ENCODE results near the gene VASH2. TPM values are rescaled to one million over a fixed set of nuclear protein-coding genes. Genes with fewer than 3 reads are reported as not detected.

Gene VASH2
- total RNA-seq, 1 donor from 2014 or later, result 27.4 TPM

DNA sequence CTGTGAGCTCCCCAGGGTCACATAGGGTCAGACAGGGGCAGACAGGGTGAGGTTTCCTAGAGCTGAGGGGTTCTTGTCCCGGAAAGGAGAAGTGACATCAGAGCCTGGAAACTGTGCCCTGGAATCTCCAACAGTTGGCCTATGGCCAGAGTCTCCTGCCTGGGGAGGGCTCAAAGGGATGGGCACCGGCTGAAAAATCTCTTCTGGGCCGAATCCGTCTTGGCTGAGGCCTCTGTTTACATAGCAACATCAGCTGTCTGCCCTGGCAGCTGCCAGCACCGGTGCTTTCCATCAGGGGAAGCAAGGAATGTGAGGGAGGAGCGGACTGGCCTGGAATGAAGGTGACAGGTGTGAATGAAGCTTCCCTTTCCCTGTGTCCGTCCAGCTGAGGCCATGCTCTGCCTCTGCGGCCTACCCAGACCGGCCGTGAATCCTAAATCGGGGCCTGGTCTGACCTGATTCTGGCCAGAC is 30.7 kb downstream of the VASH2 start:
- H3K27me3 Mint-ChIP-seq, result no peaks in the 10 kb centered on the region
- peaks cover 24% of the 10 kb centered on the region for H3K4me1 Mint-ChIP-seq (ENCODE audit: unreplicated experiment)
- H3K36me3 Mint-ChIP-seq, result peaks cover 10% of the 10 kb centered on the region
- DNase-seq (ENCODE audit: extremely low spot score, unreplicated experiment), result no peak
- TF ChIP-seq, protein P1, sequence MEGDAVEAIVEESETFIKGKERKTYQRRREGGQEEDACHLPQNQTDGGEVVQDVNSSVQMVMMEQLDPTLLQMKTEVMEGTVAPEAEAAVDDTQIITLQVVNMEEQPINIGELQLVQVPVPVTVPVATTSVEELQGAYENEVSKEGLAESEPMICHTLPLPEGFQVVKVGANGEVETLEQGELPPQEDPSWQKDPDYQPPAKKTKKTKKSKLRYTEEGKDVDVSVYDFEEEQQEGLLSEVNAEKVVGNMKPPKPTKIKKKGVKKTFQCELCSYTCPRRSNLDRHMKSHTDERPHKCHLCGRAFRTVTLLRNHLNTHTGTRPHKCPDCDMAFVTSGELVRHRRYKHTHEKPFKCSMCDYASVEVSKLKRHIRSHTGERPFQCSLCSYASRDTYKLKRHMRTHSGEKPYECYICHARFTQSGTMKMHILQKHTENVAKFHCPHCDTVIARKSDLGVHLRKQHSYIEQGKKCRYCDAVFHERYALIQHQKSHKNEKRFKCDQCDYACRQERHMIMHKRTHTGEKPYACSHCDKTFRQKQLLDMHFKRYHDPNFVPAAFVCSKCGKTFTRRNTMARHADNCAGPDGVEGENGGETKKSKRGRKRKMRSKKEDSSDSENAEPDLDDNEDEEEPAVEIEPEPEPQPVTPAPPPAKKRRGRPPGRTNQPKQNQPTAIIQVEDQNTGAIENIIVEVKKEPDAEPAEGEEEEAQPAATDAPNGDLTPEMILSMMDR (conservative IDR thresholded peaks at IDR 0.05), result no peak
- no peaks in the 10 kb centered on the region for H3K9me3 Mint-ChIP-seq
- H3K27ac Mint-ChIP-seq, result no peak overlapping the region
- no peak overlapping the region for H3K4me3 Mint-ChIP-seq

DNA sequence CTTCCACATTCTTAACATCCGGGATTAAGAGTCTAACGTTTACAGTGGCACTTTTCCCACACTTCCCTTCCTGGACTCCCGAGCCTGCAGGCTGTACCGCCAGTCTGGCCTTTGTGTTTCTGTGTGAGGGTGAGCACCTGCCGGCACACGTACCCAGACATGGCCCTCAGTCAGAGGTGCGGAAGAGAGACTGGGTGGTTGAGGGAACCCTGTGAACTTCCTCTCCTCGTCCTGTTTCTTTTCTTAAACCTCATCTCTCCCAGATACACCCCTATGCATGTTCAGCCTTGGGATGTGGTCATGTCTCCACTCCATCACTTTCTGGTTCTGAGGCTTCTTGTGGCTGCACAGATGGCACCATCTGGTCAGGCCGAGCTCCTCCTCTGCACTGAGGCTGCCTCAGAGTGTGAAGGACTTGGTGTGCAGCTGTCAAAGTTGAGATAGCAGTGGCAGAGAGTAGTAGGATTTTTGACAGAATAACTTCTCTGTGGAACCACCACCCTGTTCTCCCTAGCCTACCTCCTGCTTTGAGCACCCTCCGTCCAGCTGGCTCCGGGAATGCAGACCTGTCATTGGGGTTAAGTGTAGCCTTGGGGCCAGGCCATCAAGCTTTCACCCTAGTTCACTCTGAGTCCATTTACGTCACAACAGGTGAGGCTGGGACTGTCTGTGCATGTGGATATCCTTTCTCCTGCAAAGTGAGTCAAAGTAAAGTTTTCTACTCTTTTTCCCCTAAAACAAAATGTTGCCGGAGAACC is 31.4 kb downstream of the VASH2 start:
- H3K36me3 Mint-ChIP-seq, result peaks cover 4% of the 10 kb centered on the region

DNA sequence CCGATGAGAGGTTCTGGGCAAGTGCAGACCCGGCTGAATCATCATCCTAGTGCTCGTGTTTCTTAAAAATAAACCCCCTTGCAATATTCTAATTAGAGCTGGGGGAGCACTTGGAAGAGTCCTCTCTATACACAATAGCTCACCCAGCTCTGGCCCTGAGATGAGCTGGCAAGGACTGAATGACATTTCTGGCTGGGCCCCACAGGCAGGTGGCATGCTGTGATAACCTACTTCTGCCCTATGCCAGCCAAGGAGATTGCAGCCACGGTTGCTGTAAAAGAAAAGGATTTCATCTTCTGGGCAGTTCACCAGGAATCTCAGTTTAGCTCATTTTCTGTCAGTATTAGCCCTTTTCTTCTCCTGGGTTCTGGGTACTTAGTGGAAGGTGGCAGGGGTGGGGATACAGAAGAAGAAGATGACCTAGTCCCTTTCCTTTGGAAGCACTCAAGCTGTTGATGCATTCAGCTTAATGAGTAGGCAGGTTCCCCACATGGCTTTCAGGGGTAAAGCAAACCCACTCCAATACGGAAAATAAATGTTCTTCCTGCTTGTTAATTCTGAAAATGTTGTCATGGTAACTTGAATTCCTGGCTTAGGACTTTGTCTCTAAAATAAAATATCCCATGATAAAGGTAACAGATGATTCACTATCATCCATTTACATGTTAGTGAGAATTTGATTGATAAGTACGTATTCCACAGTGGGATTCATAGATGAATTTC is 32.2 kb downstream of the VASH2 start:
- peaks cover 12% of the 10 kb centered on the region for H3K4me1 Mint-ChIP-seq (ENCODE audit: unreplicated experiment)
- DNase-seq (ENCODE audit: extremely low spot score, unreplicated experiment), result no peak
- no peak overlapping the region for H3K4me3 Mint-ChIP-seq
- TF ChIP-seq, protein P1 (conservative IDR thresholded peaks at IDR 0.05), result no peak
- no peak overlapping the region for H3K27ac Mint-ChIP-seq
- H3K36me3 Mint-ChIP-seq, result peaks cover 4% of the 10 kb centered on the region
- no peaks in the 10 kb centered on the region for H3K27me3 Mint-ChIP-seq
- no peaks in the 10 kb centered on the region for H3K9me3 Mint-ChIP-seq

More for the DNA sequence above, 31.4 kb downstream of the VASH2 start:
- peaks cover 19% of the 10 kb centered on the region for H3K4me1 Mint-ChIP-seq (ENCODE audit: unreplicated experiment)
- H3K27ac Mint-ChIP-seq, result no peak overlapping the region
- TF ChIP-seq, protein P1 (conservative IDR thresholded peaks at IDR 0.05), result no peak
- H3K9me3 Mint-ChIP-seq, result no peaks in the 10 kb centered on the region
- DNase-seq (ENCODE audit: extremely low spot score, unreplicated experiment), result no peak
- no peaks in the 10 kb centered on the region for H3K27me3 Mint-ChIP-seq
- H3K4me3 Mint-ChIP-seq, result no peak overlapping the region

DNA sequence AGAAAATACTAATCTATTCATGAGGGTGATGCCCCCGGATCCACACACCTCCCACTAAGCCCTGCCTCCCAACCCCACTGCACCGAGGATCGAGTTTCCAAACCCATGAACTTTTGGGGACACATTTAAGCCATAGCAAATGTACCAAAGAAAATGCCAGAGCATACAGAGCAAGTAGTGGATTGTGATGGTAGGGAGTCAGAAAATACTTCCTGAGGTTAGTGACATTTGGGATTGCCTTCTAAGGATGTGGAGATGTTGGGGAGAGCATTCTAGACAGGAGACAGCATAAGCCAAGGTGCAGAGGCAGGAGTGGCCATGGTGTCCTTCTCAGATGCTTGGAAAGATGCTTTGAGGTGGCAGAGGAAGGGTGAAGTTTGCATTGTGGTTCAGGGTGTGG is 33.1 kb downstream of the VASH2 start:
- Mint-ChIP-seq H3K9me3 (no peaks in the 10 kb centered on the region), H3K27ac (no peak overlapping the region), H3K36me3 (peaks cover 4% of the 10 kb centered on the region), H3K4me3 (no peak overlapping the region), H3K4me1 (ENCODE audit: unreplicated experiment) (peaks cover 12% of the 10 kb centered on the region), H3K27me3 (no peaks in the 10 kb centered on the region)
- no peak for DNase-seq (ENCODE audit: extremely low spot score, unreplicated experiment)
- TF ChIP-seq, protein P1 (conservative IDR thresholded peaks at IDR 0.05), result no peak

DNA sequence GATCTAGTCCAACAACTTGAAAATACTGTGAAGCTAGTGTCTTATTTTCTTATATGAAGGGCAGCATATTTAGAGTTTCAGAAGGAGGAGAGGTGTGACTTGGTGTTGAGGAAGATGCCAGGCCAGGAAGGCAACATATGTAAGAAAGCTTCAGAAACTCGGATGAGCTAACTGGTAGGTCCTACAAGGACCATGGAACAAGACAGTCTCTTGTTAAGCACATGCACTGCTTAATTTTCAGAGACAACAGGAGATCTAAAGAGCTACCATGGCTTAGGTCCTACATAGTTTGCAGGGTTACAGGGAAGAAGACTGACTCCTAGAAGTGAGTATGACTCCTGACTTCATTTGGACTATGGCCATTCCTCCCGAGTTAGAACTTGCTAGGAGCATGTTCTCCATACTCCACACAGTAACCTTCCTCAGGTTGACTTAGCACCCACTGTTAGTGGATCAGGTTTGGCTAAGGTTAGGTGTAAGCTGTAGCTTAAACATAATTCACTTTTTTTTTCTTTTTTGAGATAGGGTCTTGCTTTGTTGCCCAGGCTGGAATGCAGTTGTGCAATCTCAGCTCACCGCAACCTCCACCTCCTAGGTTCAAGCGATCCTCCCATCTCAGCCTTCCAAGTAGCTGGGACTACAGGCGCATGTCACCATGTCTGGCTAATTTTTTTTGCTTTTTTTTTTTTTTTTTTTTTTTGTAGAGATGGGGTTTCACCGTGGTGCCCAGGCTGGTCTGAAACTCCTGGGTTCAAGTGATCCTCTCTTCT is 34.4 kb downstream of the VASH2 start:
- TF ChIP-seq, protein P1 (conservative IDR thresholded peaks at IDR 0.05), result no peak
- no peak overlapping the region for H3K4me3 Mint-ChIP-seq
- H3K4me1 Mint-ChIP-seq (ENCODE audit: unreplicated experiment), result peaks cover 11% of the 10 kb centered on the region
- no peaks in the 10 kb centered on the region for H3K9me3 Mint-ChIP-seq
- DNase-seq (ENCODE audit: extremely low spot score, unreplicated experiment), result no peak
- no peaks in the 10 kb centered on the region for H3K27me3 Mint-ChIP-seq
- no peak overlapping the region for H3K27ac Mint-ChIP-seq
- H3K36me3 Mint-ChIP-seq, result no peaks in the 10 kb centered on the region
